HCT116 (cell line): ENCODE data around the gene ZNRF3. TPM values are rescaled to one million over a fixed set of nuclear protein-coding genes. Genes with fewer than 3 reads are reported as not detected.

Experiments
- ATAC-seq: fragments of 200-7000 bp; cut with Tn5 transposase; 2 replicates; pipeline ENCODE4 v1.9.1; 2020; ENCODE audit warnings: mild to moderate bottlenecking, moderate library complexity
- BruUV-seq: library from RNA; stranded (reverse); fragments of 400-500 nt; replicated peaks from 2 replicates; lab custom pipeline; 2021; lab: Mats Ljungman, UMichigan
- CTCF ChIA-PET: fragments of 300-600 bp; sonication (Branson Sonifier 250); formaldehyde crosslinking; loops from one replicate; lab custom pipeline; 2021; ENCODE audit warnings: antibody characterized with exemption; lab: Charles Lee
- POLR2A ChIA-PET: fragments of 300-600, 350-600 bp; sonication (Branson Sonifier 250); formaldehyde crosslinking; loops from one replicate; lab custom pipeline; 2021; ENCODE audit warnings: antibody characterized with exemption; lab: Charles Lee
- RAD21 ChIA-PET, 2 experiments: fragments of 300-600 bp; sonication (Branson Sonifier 250); formaldehyde crosslinking; loops; one replicate each; lab custom pipeline; 2023; ENCODE audit warnings: low total read pairs in 2 of 2; ENCODE audit not compliant: uncharacterized antibody in 2 of 2, unreplicated experiment in 2 of 2, low non-redundant PET in 1 of 2; lab: Charles Lee
- DNase-seq: peaks from one replicate; pipeline ENCODE4 v3.0.0-alpha.2; 2010; ENCODE audit warnings: low read depth, low spot score
- H2AFZ ChIP-seq: fragments of 200-600 bp; shearing (Covaris generic), sonication (generic); 2 replicates; pipeline ENCODE4 v1.6.1; 2017; ENCODE audit warnings: low read depth, mixed run types, mixed read lengths, antibody characterized with exemption, low read length; ENCODE audit not compliant: poor library complexity, severe bottlenecking
- H3K27ac ChIP-seq: 2 replicates; pipeline ENCODE4 v1.5.1; 2012; ENCODE audit warnings: low read depth, low read length
- H3K27me3 ChIP-seq: fragments of 200-600 bp; sonication (generic); 2 replicates; pipeline ENCODE4 v1.6.1; 2016; ENCODE audit warnings: mixed run types, low read length, mixed read lengths; ENCODE audit not compliant: insufficient read depth
- H3K36me3 ChIP-seq, 2 experiments: fragments of 200-500 bp in 1 of 2; fragments of 200-600 bp in 1 of 2; sonication (Bioruptor generic) in 1 of 2; sonication (generic) in 1 of 2; 2 replicates each; pipeline versions ENCODE4 v1.5.1 to v1.6.1; 2014 to 2016; ENCODE audit warnings: low read length in 2 of 2, inconsistent platforms in 1 of 2, mixed read lengths in 1 of 2, mixed run types in 1 of 2; ENCODE audit not compliant: insufficient read depth in 2 of 2, control insufficient read depth in 1 of 2
- H3K4me1 ChIP-seq, 2 experiments: fragments of 200-600 bp in 1 of 2; sonication (generic) in 1 of 2; 2 replicates each; pipeline versions ENCODE4 v1.5.1 to v1.6.1; 2012 to 2017; ENCODE audit warnings: low read length in 2 of 2, inconsistent platforms in 1 of 2, mild to moderate bottlenecking in 1 of 2, mixed read lengths in 1 of 2, mixed run types in 1 of 2, moderate library complexity in 1 of 2; ENCODE audit not compliant: insufficient read depth in 2 of 2, control insufficient read depth in 1 of 2
- H3K4me2 ChIP-seq: fragments of 200-600 bp; sonication (generic); 2 replicates; pipeline ENCODE4 v1.6.1; 2017; ENCODE audit warnings: mixed run types, low read length, mixed read lengths
- H3K4me3 ChIP-seq, 2 experiments: fragments of 200-600 bp in 1 of 2; sonication (generic) in 1 of 2; replicated peaks in 1 of 2; 2 replicates each; pipeline ENCODE4 v1.5.1; 2011 to 2016; ENCODE audit warnings: low read length in 2 of 2, control low read depth in 1 of 2, low read depth in 1 of 2, mild to moderate bottlenecking in 1 of 2, mixed read lengths in 1 of 2, mixed run types in 1 of 2
- H3K79me2 ChIP-seq: fragments of 200-600 bp; sonication (generic); 2 replicates; pipeline ENCODE4 v1.6.1; 2017; ENCODE audit warnings: mild to moderate bottlenecking, mixed run types, low read length, moderate library complexity, mixed read lengths; ENCODE audit not compliant: insufficient read depth
- H3K9ac ChIP-seq: fragments of 200-600 bp; sonication (generic); 2 replicates; pipeline ENCODE4 v1.6.1; 2016; ENCODE audit warnings: low read length, mixed read lengths
- H3K9me2 ChIP-seq: fragments of 200-600 bp; sonication (generic), shearing (Covaris generic); 2 replicates; pipeline ENCODE4 v1.6.1; 2017; ENCODE audit warnings: mixed run types, mild to moderate bottlenecking, moderate library complexity; ENCODE audit not compliant: insufficient read depth
- H3K9me3 ChIP-seq, 2 experiments: fragments of 200-500 bp in 1 of 2; fragments of 200-600 bp in 1 of 2; sonication (Bioruptor generic) in 1 of 2; sonication (generic) in 1 of 2; 2 replicates each; pipeline ENCODE4 v1.6.1; 2014 to 2017; ENCODE audit warnings: low read length in 2 of 2, mixed read lengths in 2 of 2, inconsistent platforms in 1 of 2, low read depth in 1 of 2, mild to moderate bottlenecking in 1 of 2, mixed run types in 1 of 2, moderate library complexity in 1 of 2; ENCODE audit not compliant: control insufficient read depth in 1 of 2, insufficient read depth in 1 of 2
- H4K20me1 ChIP-seq: fragments of 200-600 bp; sonication (generic), shearing (Covaris generic); 2 replicates; pipeline ENCODE4 v1.6.1; 2017; ENCODE audit warnings: mixed run types, mild to moderate bottlenecking, moderate library complexity; ENCODE audit not compliant: insufficient read depth
- CBX3 ChIP-seq: IDR thresholded peaks from 2 replicates; pipeline ENCODE4 v1.6.1; 2012; ENCODE audit warnings: low read depth
- CEBPB ChIP-seq: IDR thresholded peaks from 2 replicates; pipeline ENCODE4 v1.6.1; 2012; ENCODE audit warnings: low read depth
- JUND ChIP-seq: IDR thresholded peaks from 2 replicates; pipeline ENCODE4 v1.6.1; 2012
- RAD21 ChIP-seq: IDR thresholded peaks from 2 replicates; pipeline ENCODE4 v1.6.1; 2012; ENCODE audit warnings: low read depth, mild to moderate bottlenecking
- intact Hi-C: fragments of 100-400 bp; cut with micrococcal nuclease; formaldehyde crosslinking; loops from 2 replicates; pipeline ENCODE4 v1.10.0; 2022
- total RNA-seq: library from RNA; stranded (reverse); gene quantifications from one replicate; pipeline ENCODE4 v1.2.1, GENCODE V29; 2021; ENCODE audit not compliant: unreplicated experiment
- TF ChIP-seq, protein P1 (sequence below), 3 experiments: fragments of 200-600 bp in 1 of 3; sonication (generic) in 1 of 3; IDR thresholded peaks in 2 of 3; conservative IDR thresholded peaks in 1 of 3; 2 replicates each; pipeline ENCODE4 v1.5.1; 2012 to 2017; ENCODE audit warnings: low read depth in 2 of 3, low read length in 2 of 3, antibody characterized with exemption in 1 of 3, borderline replicate concordance in 1 of 3, control low read depth in 1 of 3, mild to moderate bottlenecking in 1 of 3, mixed read lengths in 1 of 3, mixed run types in 1 of 3, moderate library complexity in 1 of 3; ENCODE audit not compliant: insufficient read depth in 1 of 3

The ZNRF3 gene
- total RNA-seq, 1 experiment from 2014 or later, result 12.2 TPM

DNA sequence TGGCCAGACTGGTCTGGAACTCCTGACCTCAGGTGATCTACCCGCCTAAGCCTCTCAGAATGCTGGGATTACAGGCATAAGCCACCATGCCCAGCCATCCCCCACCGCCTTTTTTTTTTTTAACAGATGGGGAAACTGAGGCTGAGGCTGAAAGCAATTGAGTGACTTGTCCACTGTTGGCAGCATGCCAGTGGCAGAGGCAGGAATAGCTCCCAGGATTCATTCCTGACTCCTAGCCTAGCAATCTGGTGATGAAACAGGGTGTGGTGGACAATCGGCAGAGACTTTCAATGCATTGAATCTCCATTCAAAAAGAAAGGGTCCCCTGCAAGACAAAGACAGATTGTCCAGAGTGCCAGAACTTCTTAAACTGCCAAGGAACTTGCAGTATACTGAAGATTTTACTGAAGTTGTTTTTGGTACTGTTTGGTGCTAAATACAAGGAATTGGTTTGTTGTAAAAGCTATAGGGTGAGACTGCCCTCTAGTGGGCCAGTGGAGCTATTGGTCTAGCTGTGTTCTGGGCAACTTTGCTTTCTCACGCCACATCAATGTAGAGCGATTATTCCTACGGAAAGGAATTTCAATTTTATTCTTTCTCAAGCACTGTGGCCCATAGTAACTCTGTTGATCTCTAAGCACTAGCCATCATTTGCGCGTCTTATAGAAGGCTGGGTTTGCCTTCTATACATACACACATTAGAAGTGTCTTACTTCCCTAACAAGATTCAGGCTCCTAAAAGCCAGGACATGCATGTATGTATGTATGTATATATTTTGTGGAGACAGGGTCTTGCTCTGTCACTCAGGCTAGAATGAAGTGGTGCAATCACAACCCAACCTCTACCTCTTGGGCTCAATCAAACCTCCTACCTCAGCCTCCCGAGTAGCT, 157.3 kb downstream of the ZNRF3 start:
- TF ChIP-seq CBX3, result no peak
- TF ChIP-seq, protein P1, sequence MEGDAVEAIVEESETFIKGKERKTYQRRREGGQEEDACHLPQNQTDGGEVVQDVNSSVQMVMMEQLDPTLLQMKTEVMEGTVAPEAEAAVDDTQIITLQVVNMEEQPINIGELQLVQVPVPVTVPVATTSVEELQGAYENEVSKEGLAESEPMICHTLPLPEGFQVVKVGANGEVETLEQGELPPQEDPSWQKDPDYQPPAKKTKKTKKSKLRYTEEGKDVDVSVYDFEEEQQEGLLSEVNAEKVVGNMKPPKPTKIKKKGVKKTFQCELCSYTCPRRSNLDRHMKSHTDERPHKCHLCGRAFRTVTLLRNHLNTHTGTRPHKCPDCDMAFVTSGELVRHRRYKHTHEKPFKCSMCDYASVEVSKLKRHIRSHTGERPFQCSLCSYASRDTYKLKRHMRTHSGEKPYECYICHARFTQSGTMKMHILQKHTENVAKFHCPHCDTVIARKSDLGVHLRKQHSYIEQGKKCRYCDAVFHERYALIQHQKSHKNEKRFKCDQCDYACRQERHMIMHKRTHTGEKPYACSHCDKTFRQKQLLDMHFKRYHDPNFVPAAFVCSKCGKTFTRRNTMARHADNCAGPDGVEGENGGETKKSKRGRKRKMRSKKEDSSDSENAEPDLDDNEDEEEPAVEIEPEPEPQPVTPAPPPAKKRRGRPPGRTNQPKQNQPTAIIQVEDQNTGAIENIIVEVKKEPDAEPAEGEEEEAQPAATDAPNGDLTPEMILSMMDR (IDR thresholded peaks at IDR 0.05 in 2 of 3, conservative IDR thresholded peaks at IDR 0.05 in 1 of 3; ENCODE audit: borderline replicate concordance in 1 of 3, insufficient read depth in 1 of 3, low read depth in 2 of 3, low read length in 2 of 3), result peak; percentile 84 to 99 (median 96)
- no peak for TF ChIP-seq JUND
- TF ChIP-seq RAD21, result peak; percentile 91
- TF ChIP-seq CEBPB, result no peak
- ChIA-PET POLR2A (interaction anchor here (0.6 to 2.7 kb wide), 3 partner anchors 18 to 382 kb away, joined by 3 to 10 read pairs (median 3); partner anchors contain the start of gene XBP1), CTCF (interaction anchor here (0.6 to 5.2 kb wide), 42 partner anchors 8 to 1021 kb away, joined by 3 to 80 read pairs (median 4); partner anchors contain the start of genes CCDC117, EMID1, KREMEN1 and XBP1), RAD21 (interaction anchor here (0.6 to 2.5 kb wide), 17 partner anchors 9 to 440 kb away, joined by 3 to 22 read pairs (median 4); partner anchors contain the start of gene XBP1 (in 1 of the 2))
- Histone ChIP-seq H3K4me1 (peaks cover 25 to 34% of the 10 kb centered on the region in 2 experiments), H3K9me3 (no peaks in the 10 kb centered on the region), H2AFZ (no peak overlapping the region), H3K79me2 (peaks cover 11% of the 10 kb centered on the region; the same call in 1 of the 2 replicates), H3K9ac (peak overlapping the region; percentile 0; the same call in 1 of the 2 replicates), H3K9me2 (no peaks in the 10 kb centered on the region), H3K4me2 (peak overlapping the region; percentile 40), H4K20me1 (no peaks in the 10 kb centered on the region), H3K4me3 (no peak overlapping the region), H3K27ac (no peak overlapping the region), H3K27me3 (no peaks in the 10 kb centered on the region), H3K36me3 (peaks cover 6 to 7% of the 10 kb centered on the region in 2 experiments; a peak in 3 of 4 replicates)
- no TSS peak for BruUV-seq
- ATAC-seq (peak; percentile 88), DNase-seq (peak; percentile 73)
- intact Hi-C loops, result loop anchor here (1.0 to 10.0 kb wide), 5 partner anchors 184 to 440 kb away; no protein-coding TSS in a partner anchor
